Measurements from ENCODE around the gene PARD6G. TPM values are rescaled to one million over a fixed set of nuclear protein-coding genes. Genes with fewer than 3 reads are reported as not detected.

The PARD6G gene
- total and polyA plus RNA-seq, 2 experiments from 2014 or later: 0.22 to 0.53 TPM

DNA sequence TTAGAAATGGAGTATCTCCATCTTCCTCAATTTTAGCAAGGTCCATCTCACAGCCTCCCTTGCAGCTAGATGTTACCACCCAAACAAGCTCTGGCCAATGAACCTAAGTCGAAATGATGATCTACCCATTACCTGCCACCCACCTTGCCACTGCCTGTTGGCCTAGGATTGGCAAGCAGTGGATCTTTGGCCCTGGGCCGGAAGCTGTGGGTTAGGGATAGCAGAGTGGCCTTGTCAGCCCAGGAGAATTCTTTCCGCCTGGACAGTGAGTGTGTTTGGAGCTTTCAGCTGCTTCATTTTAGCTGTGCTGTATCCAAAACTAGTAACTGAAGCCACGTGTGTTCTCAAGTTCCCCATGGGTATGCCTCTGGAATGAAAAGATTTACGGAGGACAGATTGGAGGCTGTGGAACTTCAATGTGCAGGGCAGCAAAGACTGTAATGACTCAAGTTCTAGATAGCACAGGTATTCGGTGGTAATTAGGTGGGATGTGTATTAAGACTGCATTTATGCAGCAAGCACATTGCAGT is 7.7 kb upstream of the PARD6G start:
- Histone ChIP-seq H3F3A (ENCODE audit: insufficient read depth) (0 out of 2 replicates have a peak, but pooled peaks cover 7% of the 10 kb centered on the region), H3K9ac (no peak overlapping the region), H3K27me3 (replicated peaks; ENCODE audit: insufficient read depth) (no peaks in the 10 kb centered on the region; the same call in 1 of the 2 replicates), H4K20me1 (ENCODE audit: insufficient read depth) (no peaks in the 10 kb centered on the region), H3K79me2 (ENCODE audit: insufficient read depth) (no peaks in the 10 kb centered on the region), H3K4me1 (ENCODE audit: insufficient read depth) (peaks cover 5% of the 10 kb centered on the region), H3K4me2 (ENCODE audit: unreplicated experiment) (no peak overlapping the region), H2AFZ (no peak overlapping the region), H3K9me3 (ENCODE audit: low read depth) (no peaks in the 10 kb centered on the region), H3K4me3 (no peak overlapping the region), H3K9me2 (ENCODE audit: insufficient read depth) (no peaks in the 10 kb centered on the region), H3K27ac (no peak overlapping the region), H3K36me3 (ENCODE audit: low read depth) (no peaks in the 10 kb centered on the region)
- no peak for DNase-seq
- in situ Hi-C loops (cut with MboI): no loop called here
- TF ChIP-seq EZH2 (IDR thresholded peaks at IDR 0.05; ENCODE audit: insufficient read depth, poor library complexity, severe bottlenecking) (no peak), EZH2phosphoT487 (IDR thresholded peaks at IDR 0.05; ENCODE audit: insufficient read depth, low read depth) (no peak)
- 24 to 29% methylated on average over 6 of the region's 6 CpGs for WGBS, 2 experiments (ENCODE audit: low coverage in 1 of 2, low lambda C conversion rate in 2 of 2, missing lambda C conversion rate in 2 of 2)

DNA sequence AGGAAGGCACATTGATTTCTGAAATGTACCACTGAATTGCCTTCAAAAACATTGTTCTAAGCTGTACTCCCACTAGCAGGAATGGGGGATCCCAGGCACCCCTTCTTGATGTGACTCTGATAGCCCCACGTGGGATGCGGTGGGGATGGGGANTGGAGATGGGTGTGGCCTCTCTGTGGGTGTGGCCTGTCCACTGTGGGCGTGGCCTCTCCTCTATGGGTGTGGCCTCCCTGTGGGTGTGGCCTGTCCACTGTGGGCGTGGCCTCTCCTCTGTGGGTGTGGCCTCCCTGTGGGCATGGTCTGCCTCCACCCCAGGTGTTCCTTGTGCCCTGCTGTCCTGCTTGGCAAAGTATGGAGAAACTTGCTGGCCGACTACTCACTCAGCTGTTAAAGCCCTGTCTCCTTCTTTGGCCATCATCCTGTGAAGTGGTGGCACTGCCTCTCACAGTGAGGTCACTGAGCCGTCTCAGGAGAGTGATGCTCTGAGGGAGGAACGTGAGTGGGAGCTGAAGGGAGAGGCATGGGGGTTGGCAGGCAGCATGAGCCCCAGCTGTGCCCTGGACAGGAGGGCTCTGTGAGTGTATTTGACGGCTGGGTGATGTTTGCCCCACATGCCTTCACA is 6.7 kb upstream of the PARD6G start:
- no peak overlapping the region for H3K4me3 ChIP-seq
- no peaks in the 10 kb centered on the region for H3K9me2 ChIP-seq (ENCODE audit: insufficient read depth)
- no peak overlapping the region for H3K9ac ChIP-seq
- H3K79me2 ChIP-seq (ENCODE audit: insufficient read depth): no peaks in the 10 kb centered on the region
- no peaks in the 10 kb centered on the region; the same call in 1 of the 2 replicates for H3K27me3 ChIP-seq (replicated peaks; ENCODE audit: insufficient read depth)
- 53 to 56% methylated on average over 7 to 8 of the region's 8 CpGs for WGBS, 2 experiments (ENCODE audit: low coverage in 1 of 2, low lambda C conversion rate in 2 of 2, missing lambda C conversion rate in 2 of 2)
- peaks cover 5% of the 10 kb centered on the region for H3K4me1 ChIP-seq (ENCODE audit: insufficient read depth)
- no peak overlapping the region for H2AFZ ChIP-seq
- H4K20me1 ChIP-seq (ENCODE audit: insufficient read depth): no peaks in the 10 kb centered on the region
- no peaks in the 10 kb centered on the region for H3K9me3 ChIP-seq (ENCODE audit: low read depth)
- H3K36me3 ChIP-seq (ENCODE audit: low read depth): no peaks in the 10 kb centered on the region
- DNase-seq: peak; percentile 56
- 0 out of 2 replicates have a peak, but pooled peaks cover 7% of the 10 kb centered on the region for H3F3A ChIP-seq (ENCODE audit: insufficient read depth)
- TF ChIP-seq EZH2 (IDR thresholded peaks at IDR 0.05; ENCODE audit: insufficient read depth, poor library complexity, severe bottlenecking) (no peak), EZH2phosphoT487 (IDR thresholded peaks at IDR 0.05; ENCODE audit: insufficient read depth, low read depth) (no peak)
- no peak overlapping the region for H3K27ac ChIP-seq
- H3K4me2 ChIP-seq (ENCODE audit: unreplicated experiment): no peak overlapping the region
- in situ Hi-C loops (cut with MboI): no loop called here

DNA sequence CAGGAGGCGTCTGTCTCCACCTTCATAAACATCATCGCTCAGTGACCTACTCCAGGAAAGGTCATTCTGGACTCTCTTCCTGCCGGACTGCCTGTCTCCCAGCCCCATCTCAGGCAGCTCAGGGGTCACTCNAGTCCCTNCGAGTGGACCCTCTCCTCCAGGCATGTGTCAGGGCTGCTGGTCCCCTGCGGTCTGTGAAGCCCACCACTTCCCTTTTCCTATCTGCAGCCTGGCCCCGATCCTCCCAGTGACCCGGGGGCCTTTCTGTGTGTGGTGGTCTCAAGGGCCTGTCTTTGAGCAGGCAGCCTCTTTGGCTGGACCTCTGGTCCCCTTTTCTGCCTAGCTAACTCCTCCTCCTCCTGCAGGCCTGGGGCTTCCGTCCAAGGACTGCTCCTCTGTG is 5.9 kb upstream of the PARD6G start:
- no peak overlapping the region for H3K4me3 ChIP-seq
- WGBS, 2 experiments (ENCODE audit: low coverage in 1 of 2, low lambda C conversion rate in 2 of 2, missing lambda C conversion rate in 2 of 2): 85 to 89% methylated on average over 5 to 7 of the region's 8 CpGs
- no peak overlapping the region for H3K4me2 ChIP-seq (ENCODE audit: unreplicated experiment)
- H3K36me3 ChIP-seq (ENCODE audit: low read depth): no peaks in the 10 kb centered on the region
- TF ChIP-seq EZH2 (IDR thresholded peaks at IDR 0.05; ENCODE audit: insufficient read depth, poor library complexity, severe bottlenecking) (no peak), EZH2phosphoT487 (IDR thresholded peaks at IDR 0.05; ENCODE audit: insufficient read depth, low read depth) (no peak)
- H3K9me2 ChIP-seq (ENCODE audit: insufficient read depth): no peaks in the 10 kb centered on the region
- no peaks in the 10 kb centered on the region for H4K20me1 ChIP-seq (ENCODE audit: insufficient read depth)
- H3F3A ChIP-seq (ENCODE audit: insufficient read depth): 0 out of 2 replicates have a peak, but pooled peaks cover 7% of the 10 kb centered on the region
- H3K9me3 ChIP-seq (ENCODE audit: low read depth): no peaks in the 10 kb centered on the region
- H3K27me3 ChIP-seq (replicated peaks; ENCODE audit: insufficient read depth): no peaks in the 10 kb centered on the region; the same call in 1 of the 2 replicates
- peaks cover 5% of the 10 kb centered on the region for H3K4me1 ChIP-seq (ENCODE audit: insufficient read depth)
- no peak overlapping the region for H2AFZ ChIP-seq
- DNase-seq: no peak
- no peaks in the 10 kb centered on the region for H3K79me2 ChIP-seq (ENCODE audit: insufficient read depth)
- in situ Hi-C loops (cut with MboI): no loop called here
- H3K27ac ChIP-seq: no peak overlapping the region
- H3K9ac ChIP-seq: no peak overlapping the region

DNA sequence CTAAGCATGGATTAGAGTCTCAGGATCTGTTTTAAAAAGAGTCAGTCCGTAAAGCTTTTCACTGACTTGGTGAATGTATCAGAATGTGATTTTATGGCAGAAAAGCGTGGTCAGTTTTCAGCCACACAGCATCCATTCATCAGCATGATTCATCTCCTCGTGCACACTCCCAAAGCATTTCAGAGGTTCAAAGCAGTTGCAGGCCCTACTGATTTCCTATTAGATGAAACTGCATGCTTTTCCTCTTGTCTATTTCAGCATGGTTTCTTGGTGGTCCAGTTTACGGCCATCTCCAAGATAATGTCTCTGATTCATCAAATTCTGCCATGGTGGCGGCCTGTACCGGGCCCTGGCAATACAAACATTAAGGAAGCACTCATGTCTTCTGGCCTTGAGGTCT is 4.8 kb upstream of the PARD6G start:
- no peak overlapping the region for H2AFZ ChIP-seq
- H3F3A ChIP-seq (ENCODE audit: insufficient read depth): 0 out of 2 replicates have a peak, but pooled peaks cover 7% of the 10 kb centered on the region
- TF ChIP-seq EZH2 (IDR thresholded peaks at IDR 0.05; ENCODE audit: insufficient read depth, poor library complexity, severe bottlenecking) (no peak), EZH2phosphoT487 (IDR thresholded peaks at IDR 0.05; ENCODE audit: insufficient read depth, low read depth) (no peak)
- H3K4me1 ChIP-seq (ENCODE audit: insufficient read depth): peaks cover 5% of the 10 kb centered on the region
- WGBS, 2 experiments (ENCODE audit: low coverage in 1 of 2, low lambda C conversion rate in 2 of 2, missing lambda C conversion rate in 2 of 2): 61 to 63% methylated on average over 6 of the region's 6 CpGs
- H3K9me2 ChIP-seq (ENCODE audit: insufficient read depth): no peaks in the 10 kb centered on the region
- no peaks in the 10 kb centered on the region for H3K36me3 ChIP-seq (ENCODE audit: low read depth)
- H3K9me3 ChIP-seq (ENCODE audit: low read depth): no peaks in the 10 kb centered on the region
- no peaks in the 10 kb centered on the region for H4K20me1 ChIP-seq (ENCODE audit: insufficient read depth)
- DNase-seq: peak; percentile 71
- in situ Hi-C loops (cut with MboI): no loop called here
- H3K4me2 ChIP-seq (ENCODE audit: unreplicated experiment): no peak overlapping the region
- H3K27ac ChIP-seq: no peak overlapping the region
- no peak overlapping the region for H3K4me3 ChIP-seq
- no peak overlapping the region for H3K9ac ChIP-seq
- H3K79me2 ChIP-seq (ENCODE audit: insufficient read depth): no peaks in the 10 kb centered on the region
- no peaks in the 10 kb centered on the region; the same call in 1 of the 2 replicates for H3K27me3 ChIP-seq (replicated peaks; ENCODE audit: insufficient read depth)

Measured in GM23248 (cell line).